H54 (cell line): Measurements from ENCODE around the gene XKR3.
"Not testable (repeated sequence)": the region's sequence is repeated elsewhere in the genome, so short reads cannot be mapped to it uniquely, and the experiment has no call there.

Experiments
- DNase-seq: peaks from one replicate; pipeline ENCODE4 v3.0.0; 2011; ENCODE audit warnings: low spot score, mixed read lengths; ENCODE audit not compliant: insufficient read length
- FAIRE-seq: peaks from 3 replicates; lab custom pipeline; 2011; peaks lifted over from hg19 to GRCh38; lab: Jason Lieb, UNC
- POLR2A ChIP-seq: IDR thresholded peaks from 2 replicates; pipeline ENCODE4 v1.6.1; 2011; ENCODE audit warnings: low read depth, mild to moderate bottlenecking, low read length

The XKR3 gene

DNA sequence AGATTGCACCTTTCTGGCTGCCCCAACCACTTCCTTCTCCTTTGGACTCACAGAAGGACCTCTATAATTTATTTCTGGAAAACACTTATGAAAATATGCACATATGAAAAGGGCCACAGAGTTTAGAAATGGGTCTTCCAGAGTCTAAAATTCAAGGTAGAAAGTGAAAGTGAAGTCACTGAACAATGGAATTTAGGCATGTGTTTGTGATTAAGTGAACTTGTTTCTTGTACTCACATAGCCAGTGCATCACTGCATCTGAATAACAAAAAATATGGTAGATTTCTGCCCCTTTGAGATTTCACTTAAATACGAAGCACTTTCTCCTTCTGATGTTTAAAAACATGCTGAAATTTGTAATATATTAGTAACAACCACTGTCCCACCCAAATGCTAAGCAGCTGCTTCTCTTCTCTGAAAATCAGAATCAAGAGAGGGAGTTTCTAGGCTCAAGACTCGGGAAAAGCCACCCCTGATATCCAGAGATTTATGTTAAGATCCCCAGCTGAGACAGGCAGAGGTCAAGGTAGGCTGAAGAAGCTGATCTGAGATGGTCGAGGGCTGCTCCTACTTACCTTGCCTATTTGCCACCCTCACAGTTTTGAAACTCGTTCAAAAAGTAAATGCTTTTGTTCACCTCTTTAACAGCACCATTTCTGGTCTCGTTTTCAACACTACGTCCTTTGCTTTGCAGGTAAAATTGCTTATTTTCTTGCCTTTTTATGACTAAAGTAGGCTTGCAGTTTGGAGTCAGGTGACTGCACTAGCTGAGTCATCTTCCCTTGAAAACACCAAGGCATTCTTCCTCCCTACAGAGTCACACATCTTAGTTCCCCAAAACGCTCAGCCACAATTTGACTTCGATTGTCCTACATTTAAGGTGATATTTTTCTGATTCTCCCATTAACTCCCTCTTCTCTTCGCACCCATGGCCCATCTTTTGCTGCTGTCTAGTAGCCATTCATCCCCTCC, at the start of gene XKR3:
Gene XKR3, minus strand, starts transcription at position 696 of the 972 bp plus-strand sequence. CDS start 17,338 bp downstream, outside the sequence.
- no peak for TF ChIP-seq POLR2A
- DNase-seq: peak; percentile 6
- peak; percentile 80 for FAIRE-seq

DNA sequence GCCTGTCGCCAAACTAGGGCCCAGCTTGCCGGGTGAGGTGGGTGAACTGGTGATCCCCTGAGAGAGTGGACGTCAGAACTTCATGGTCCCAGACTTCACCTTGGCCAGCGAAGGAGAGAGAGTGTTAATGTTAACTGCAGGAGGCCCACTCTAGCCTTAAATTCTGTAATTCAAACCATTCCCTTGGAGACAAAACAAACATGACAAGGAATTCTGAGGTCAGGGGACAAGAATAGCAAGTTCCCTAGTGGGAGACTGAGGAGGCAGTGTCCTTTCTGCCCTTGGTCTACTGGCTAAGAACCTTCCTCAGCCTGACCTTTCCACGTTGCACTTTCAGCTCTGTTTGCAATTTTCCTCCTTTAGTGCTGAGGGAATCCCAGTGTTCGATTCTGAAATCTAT, 44.4 kb upstream of the XKR3 start:
- not testable (repeated sequence) for FAIRE-seq

DNA sequence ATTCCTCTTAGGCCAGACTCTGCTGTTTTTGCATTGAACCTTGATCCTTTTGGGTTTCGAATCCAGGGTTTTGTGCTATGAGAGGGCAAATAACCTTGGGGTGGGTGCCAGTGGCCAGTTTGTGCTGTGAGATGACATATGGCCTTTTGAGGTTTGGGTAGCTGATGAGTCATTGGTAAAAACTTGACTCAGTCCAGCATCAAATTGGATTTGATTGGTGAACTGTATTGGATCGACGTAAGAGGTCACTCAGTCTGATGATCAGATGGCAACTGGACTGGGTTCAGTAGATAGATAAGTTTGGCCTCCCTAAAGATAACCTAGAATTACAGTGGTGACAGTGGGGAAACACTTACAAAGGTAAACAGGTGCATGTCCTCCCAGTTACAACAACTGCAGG, 41.0 kb upstream of the XKR3 start:
- peak; percentile 91 for FAIRE-seq
- peak; percentile 5 for DNase-seq
- TF ChIP-seq POLR2A: no peak

More for the DNA sequence above, 44.4 kb upstream of the XKR3 start:
- DNase-seq: not testable (repeated sequence)

DNA sequence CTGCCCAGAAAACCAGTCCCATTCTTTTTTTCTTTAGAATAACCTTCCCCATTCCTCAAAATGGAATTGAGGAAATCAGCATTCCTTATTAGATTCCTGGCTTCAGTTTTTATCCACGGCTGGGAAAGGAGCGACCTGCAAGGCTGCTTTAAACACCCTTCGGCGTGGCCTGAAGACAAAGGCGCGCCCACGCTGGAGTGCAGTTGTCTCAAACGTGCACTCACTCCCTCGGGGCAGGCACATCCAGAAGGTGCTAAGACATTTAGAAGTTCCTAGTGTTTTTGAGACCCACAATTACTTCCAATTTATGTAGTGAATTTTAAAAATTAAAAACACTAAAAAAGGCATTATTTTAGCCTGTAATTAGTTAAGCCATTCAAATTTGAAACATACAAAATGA, 31.6 kb upstream of the XKR3 start:
- DNase-seq, FAIRE-seq: not testable (repeated sequence)

DNA sequence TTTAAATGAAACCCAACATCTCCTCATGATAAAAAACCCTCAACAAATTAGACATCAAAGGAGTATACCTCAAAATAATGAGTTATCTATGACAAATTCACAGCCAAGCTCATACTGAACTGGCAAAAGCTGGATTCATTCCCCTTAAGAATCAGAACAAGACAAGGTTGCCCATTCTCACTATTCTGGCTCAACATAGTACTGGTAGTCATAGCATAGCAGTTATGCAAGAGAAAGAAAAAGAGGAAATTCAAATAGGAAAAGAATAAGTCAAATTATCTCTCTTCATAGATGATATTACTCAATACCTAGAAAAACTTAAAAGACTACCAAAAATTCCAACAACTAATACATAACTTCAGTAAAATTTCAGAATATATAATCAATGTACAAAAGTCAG, 29.4 kb upstream of the XKR3 start:
- DNase-seq (no peak), FAIRE-seq (no peak)
- no peak for TF ChIP-seq POLR2A

DNA sequence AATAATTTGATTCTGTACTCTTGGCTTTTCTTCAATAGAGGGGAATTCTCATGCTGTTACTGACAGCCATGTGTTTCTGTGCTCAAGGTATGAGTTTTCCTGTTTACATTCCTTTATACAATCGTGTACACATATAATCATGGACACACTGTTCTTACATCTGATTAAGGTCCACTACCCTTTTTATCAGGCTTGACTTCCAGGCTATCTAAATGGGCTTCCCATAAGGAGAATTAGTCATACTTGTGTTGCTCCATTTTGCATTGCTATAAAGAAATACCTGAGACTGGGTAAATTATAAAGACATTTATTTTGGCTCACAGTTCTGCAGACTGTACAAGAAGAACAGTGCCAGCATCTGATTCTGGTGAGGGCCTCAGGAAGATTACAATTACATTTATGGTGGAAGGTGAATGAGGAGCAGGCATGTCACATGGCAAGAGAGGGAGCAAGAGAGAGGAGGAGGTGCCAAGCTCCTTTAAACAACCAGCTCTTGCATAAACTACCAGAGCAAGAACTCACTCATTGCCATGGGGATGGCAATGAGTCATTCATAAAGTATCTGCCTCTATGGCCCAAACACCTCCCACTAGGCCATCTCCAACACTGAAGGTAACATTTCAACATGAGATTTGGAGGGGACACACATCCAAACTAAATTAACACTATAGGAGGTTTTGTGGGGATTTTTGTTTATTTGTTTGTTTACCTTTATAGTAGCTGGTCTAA, 26.2 kb upstream of the XKR3 start:
- not testable (repeated sequence) for FAIRE-seq, DNase-seq

DNA sequence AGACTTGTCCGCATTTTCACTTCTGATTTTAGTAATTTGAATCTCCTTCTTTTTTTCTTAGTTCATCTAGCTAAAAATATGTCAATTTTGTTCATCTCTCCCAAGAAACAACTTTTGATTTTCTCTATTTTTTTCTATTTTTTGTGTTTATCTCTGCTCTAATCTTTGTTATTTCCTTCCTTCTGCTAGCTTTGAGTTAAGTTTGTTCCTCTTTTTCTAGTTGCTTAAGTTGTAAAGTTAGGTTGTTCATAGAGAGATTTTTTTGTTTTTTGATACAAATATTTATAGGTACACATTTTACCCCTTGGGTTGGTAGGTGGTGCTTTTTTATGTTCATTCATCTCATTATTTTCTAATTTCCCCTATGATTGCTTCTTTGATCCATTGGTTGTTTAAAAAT, 22.1 kb upstream of the XKR3 start:
- DNase-seq: no peak
- FAIRE-seq: no peak
- no peak for TF ChIP-seq POLR2A

DNA sequence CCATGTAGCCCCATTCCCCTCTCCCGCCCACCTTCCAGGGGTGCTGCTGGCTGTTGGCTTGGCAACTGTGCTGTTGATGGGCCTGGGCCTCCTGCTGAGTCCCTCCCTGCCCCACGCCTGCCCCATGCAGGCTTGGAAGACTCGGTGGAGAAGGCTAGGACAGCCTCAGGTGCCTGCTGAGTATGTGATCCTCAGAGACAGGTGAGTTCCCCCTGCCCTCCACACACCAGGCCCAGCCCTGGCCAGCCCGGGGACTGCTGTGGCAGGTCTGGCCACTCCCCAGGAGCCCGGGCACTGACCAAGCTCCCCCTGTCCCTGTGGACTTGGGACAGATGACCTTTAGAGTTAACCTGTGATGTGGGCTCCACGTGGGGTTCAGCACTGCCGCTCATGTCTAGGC, 20.7 kb upstream of the XKR3 start:
- DNase-seq (no peak), FAIRE-seq (no peak)
- TF ChIP-seq POLR2A: no peak

DNA sequence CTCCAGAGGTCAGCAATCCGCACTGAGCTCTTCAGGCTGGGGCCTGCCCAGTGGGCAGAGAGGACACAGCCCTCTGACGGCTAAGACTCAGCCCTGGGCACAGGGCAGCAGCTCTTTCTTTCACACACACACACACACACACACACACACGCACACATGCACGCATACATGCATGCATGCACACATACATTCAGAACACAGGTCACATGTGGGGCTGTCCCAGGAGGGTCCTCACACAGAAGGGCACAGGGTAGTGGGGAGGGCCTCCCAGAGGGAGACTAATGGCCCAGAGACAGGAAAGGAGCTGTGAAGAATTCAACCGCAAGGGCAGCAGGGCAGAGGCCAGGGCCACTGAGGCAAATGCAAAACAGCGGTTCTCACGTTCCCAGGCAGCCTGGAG, 20.3 kb upstream of the XKR3 start:
- no peak for DNase-seq
- TF ChIP-seq POLR2A: no peak
- FAIRE-seq: no peak

DNA sequence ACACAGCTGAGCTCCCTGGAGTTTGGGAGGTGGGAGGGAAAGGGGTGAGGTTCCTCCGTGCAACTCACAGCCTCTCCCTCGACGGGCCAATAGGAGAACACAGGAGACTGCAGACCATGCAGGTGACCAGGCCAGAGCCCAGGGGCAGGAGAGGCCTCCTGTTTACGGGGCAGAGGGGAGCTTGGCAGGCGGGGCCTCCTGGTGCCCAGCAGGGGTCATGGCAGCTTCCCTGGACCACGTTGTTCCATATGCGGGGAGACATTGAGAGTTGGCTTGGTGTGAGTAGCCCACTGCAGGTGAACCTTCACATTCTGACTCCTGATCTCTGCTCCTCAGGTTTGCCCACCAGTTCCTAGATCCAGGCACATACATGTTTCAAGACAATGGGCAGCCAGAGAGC, 19.3 kb upstream of the XKR3 start:
- TF ChIP-seq POLR2A: no peak
- FAIRE-seq (no peak), DNase-seq (no peak)

DNA sequence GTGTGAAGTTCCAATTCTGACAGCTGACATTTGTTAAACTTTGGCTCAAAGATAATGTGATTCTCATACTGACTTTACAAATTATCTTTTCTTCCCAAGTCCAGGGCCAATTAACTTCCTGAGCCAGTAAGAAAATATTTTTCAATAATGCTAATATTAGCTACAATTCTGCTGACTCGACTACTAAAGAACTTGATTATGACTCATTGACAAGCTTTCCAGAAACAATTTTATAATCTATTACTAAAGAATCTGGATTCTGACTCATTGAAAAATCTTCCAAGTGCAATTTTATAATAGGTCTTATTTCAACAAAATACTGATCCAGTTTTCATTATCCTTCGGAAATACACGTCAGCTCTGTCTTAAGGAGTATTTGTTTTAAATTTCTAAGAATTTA, 12.9 kb upstream of the XKR3 start:
- no peak for TF ChIP-seq POLR2A
- FAIRE-seq: no peak
- DNase-seq: no peak

DNA sequence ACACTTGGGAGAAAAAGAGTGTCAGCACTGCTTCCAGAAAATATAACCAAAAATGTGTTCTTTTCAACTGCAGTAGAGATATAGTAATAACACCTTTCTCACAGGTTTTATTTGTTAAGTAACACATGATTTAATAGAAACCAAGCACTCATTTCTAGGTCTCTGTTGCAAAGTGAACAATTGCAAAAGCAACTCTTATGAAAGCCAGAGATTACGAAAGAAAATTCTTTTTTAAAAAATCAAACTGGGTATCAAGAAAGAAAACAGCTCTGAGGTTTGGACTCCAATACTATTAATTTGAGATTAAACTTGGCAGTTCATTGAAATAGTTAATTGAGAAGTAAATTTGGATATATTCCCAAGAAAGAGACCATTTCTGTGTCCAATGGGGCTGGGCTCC, 9.8 kb upstream of the XKR3 start:
- DNase-seq (no peak), FAIRE-seq (no peak)
- TF ChIP-seq POLR2A: no peak

DNA sequence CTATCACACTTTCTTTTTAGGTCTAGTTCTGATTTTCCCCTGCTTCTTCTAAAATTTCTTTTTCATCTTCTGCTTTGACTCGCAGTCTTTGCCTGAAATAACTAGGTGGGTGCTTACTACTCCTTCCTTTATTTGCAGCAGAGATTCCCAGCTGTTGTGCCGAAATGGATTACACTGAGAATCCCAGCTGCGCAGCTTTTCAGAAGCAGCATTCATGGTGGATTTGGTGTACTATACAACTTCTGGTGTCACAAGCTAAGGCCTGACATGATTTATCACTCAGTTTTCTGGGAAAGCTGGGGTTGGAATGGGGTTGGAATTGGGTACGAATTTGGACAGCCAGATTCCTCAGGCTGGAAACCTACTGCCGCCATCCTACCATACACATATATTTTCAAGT, 6.0 kb upstream of the XKR3 start:
- DNase-seq (no peak), FAIRE-seq (no peak)
- TF ChIP-seq POLR2A: no peak

DNA sequence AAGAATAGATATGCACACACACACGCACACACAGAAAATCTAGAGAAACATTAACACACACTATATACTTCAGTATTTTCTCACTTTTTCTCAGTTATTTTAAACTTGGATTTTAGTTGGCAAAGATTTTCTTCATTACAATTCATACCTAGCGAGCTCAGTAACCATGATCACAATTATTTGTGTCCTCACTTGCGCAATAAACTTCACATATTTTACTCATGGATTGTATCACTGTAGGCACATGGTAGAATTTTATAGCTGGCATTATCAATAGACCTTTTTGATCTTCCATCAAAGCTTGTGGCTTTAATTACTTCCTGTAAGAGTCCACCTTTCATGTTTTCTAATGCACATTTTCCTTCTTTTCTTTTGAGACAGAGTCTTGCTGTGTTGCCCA, 4.8 kb upstream of the XKR3 start:
- no peak for FAIRE-seq
- no peak for TF ChIP-seq POLR2A
- DNase-seq: no peak
